Body of pancreas (tissue), 4 donors: Measurements from ENCODE around the gene CARNS1. TPM values are rescaled to one million over a fixed set of nuclear protein-coding genes. Genes with fewer than 3 reads are reported as not detected.
A peak's percentile ranks its signal among the peaks of the same experiment; 100 is the strongest.

Experiments
- ATAC-seq: fragments of 150-250 bp; one replicate; pipeline ENCODE4 v1.9.1; 2016
- DNase-seq, 4 donors: peaks; one replicate each; pipeline ENCODE4 v3.0.0-alpha.2; 2019
- H3K27ac ChIP-seq, 4 donors: fragments of 200-600 bp; sonication (generic); 1 replicate in 3 of 4; 2 replicates in 1 of 4; pipeline versions ENCODE4 v1.5.1 to v1.6.1; 2016 to 2019; ENCODE audit warnings: mild to moderate bottlenecking in 1 of 4, mixed read lengths in 1 of 4, moderate library complexity in 1 of 4
- H3K27me3 ChIP-seq, 2 donors: fragments of 200-600 bp; sonication (generic); one replicate each; pipeline ENCODE4 v1.6.0; 2016; ENCODE audit warnings: mild to moderate bottlenecking in 1 of 2
- H3K36me3 ChIP-seq, 2 donors: fragments of 200-600 bp; sonication (generic); replicated peaks in 1 of 2; 2 replicates each; pipeline ENCODE4 v1.5.1; 2016; ENCODE audit warnings: low read depth in 2 of 2; ENCODE audit not compliant: insufficient read depth in 1 of 2
- H3K4me1 ChIP-seq: fragments of 200-600 bp; sonication (generic); one replicate; pipeline ENCODE4 v1.6.0; 2016
- H3K4me3 ChIP-seq, 2 donors: fragments of 200-600 bp; sonication (generic); 1 replicate in 1 of 2; 2 replicates in 1 of 2; pipeline ENCODE4 v1.5.1; 2016 to 2019
- H3K9me3 ChIP-seq, 3 donors: fragments of 200-600 bp; sonication (generic); 1 replicate in 2 of 3; 2 replicates in 1 of 3; pipeline ENCODE4 v1.5.1; 2016
- CTCF ChIP-seq, 7 experiments: fragments of 450-650 bp in 4 of 7; fragments of 200-600 bp in 3 of 7; sonication (generic) in 3 of 7; IDR thresholded peaks; one replicate each; pipeline ENCODE4 v1.5.1; 2016 to 2019; ENCODE audit warnings: antibody characterized with exemption in 7 of 7
- POLR2A ChIP-seq, 3 donors: fragments of 450-650 bp; IDR thresholded peaks; one replicate each; pipeline ENCODE4 v1.6.1; 2016; ENCODE audit warnings: antibody characterized with exemption in 3 of 3, mild to moderate bottlenecking in 2 of 3
- WGBS, 2 donors: methylation state at CpG; one replicate each; pipeline ENCODE4 v1.1.5; 2017; 5-methylcytosine and 5-hydroxymethylcytosine counted together
- intact Hi-C: fragments of 100-400 bp; cut with DNase I; formaldehyde crosslinking; loops from one replicate; pipeline ENCODE4 v1.15.1; 2023
- total RNA-seq, 2 donors: library from RNA; depleted of rRNA; stranded (reverse); fragments of >200 nt; gene quantifications; one replicate each; pipeline ENCODE4 v1.1.0, GENCODE V29; 2016

CARNS1 gene
- total RNA-seq, 2 donors from 2014 or later, result 2.1 to 2.6 TPM

- H3K27me3 ChIP-seq, result no peaks in the 10 kb centered on the region
- peaks cover 21% of the 10 kb centered on the region for H3K4me1 ChIP-seq
- TF ChIP-seq CTCF (IDR thresholded peaks at IDR 0.05) (no peak), POLR2A (IDR thresholded peaks at IDR 0.05) (no peak)
- no peak overlapping the region for H3K27ac ChIP-seq
- WGBS, 2 donors, result 77% methylated on average over 5 of the region's 5 CpGs
- no peaks in the 10 kb centered on the region for H3K36me3 ChIP-seq
- H3K9me3 ChIP-seq, result no peaks in the 10 kb centered on the region
- H3K4me3 ChIP-seq, result no peak overlapping the region
- ATAC-seq (no peak), DNase-seq (no peak)
- intact Hi-C loops, result no loop called here
Measured at GRCh38 chr11:67445515-67445914, 30.0 kb downstream of the CARNS1 start.

- Histone ChIP-seq H3K4me3 (no peak overlapping the region), H3K27ac (no peak overlapping the region), H3K27me3 (no peaks in the 10 kb centered on the region), H3K36me3 (no peaks in the 10 kb centered on the region), H3K9me3 (no peaks in the 10 kb centered on the region), H3K4me1 (peaks cover 18% of the 10 kb centered on the region)
- 87 to 91% methylated on average over 7 of the region's 7 CpGs for WGBS, 2 donors
- intact Hi-C loops, result no loop called here
- ATAC-seq, result no peak
- TF ChIP-seq CTCF (IDR thresholded peaks at IDR 0.05) (no peak), POLR2A (IDR thresholded peaks at IDR 0.05) (no peak)
- no peak for DNase-seq
Measured at GRCh38 chr11:67448220-67448609, 32.7 kb downstream of the CARNS1 start.

GRCh38 chr11:67449116-67449844, 33.8 kb downstream of the CARNS1 start:
- H3K27ac ChIP-seq, result peak overlapping the region in 1 of 4 donors; percentile 21
- no peaks in the 10 kb centered on the region for H3K9me3 ChIP-seq
- no peak overlapping the region for H3K4me3 ChIP-seq
- WGBS, 2 donors, result 49 to 55% methylated on average over 9 of the region's 9 CpGs
- TF ChIP-seq CTCF (IDR thresholded peaks at IDR 0.05), result no peak
- DNase-seq, result peak in 1 of 4 donors; percentile 40
- no peaks in the 10 kb centered on the region for H3K36me3 ChIP-seq
- no peak for ATAC-seq
- H3K4me1 ChIP-seq, result peaks cover 14% of the 10 kb centered on the region
- H3K27me3 ChIP-seq, result no peaks in the 10 kb centered on the region
- intact Hi-C loops, result no loop called here

GRCh38 chr11:67450796-67451657, 35.5 kb downstream of the CARNS1 start:
- no peaks in the 10 kb centered on the region for H3K36me3 ChIP-seq
- H3K27me3 ChIP-seq, result no peaks in the 10 kb centered on the region
- DNase-seq (no peak), ATAC-seq (no peak)
- no peak overlapping the region for H3K4me3 ChIP-seq
- H3K27ac ChIP-seq, result no peak overlapping the region
- intact Hi-C loops, result no loop called here
- TF ChIP-seq CTCF (IDR thresholded peaks at IDR 0.05), result no peak
- no peak for TF ChIP-seq POLR2A (IDR thresholded peaks at IDR 0.05)
- no peaks in the 10 kb centered on the region for H3K9me3 ChIP-seq
- H3K4me1 ChIP-seq, result peaks cover 8% of the 10 kb centered on the region
- WGBS, 2 donors, result 86 to 93% methylated on average over 13 to 24 of the region's 25 CpGs
